ENCODE results near the gene LCLAT1. TPM values are rescaled to one million over a fixed set of nuclear protein-coding genes. Genes with fewer than 3 reads are reported as not detected.

Gene LCLAT1
- total RNA-seq, 1 donor from 2014 or later, result 29.0 TPM

GRCh38 chr2:30645745-30646119 is 198.7 kb downstream of the LCLAT1 start:
- no peak for DNase-seq (ENCODE audit: extremely low spot score, unreplicated experiment)
- Mint-ChIP-seq H3K4me1 (ENCODE audit: unreplicated experiment) (peaks cover 10% of the 10 kb centered on the region), H3K27me3 (no peaks in the 10 kb centered on the region), H3K9me3 (no peaks in the 10 kb centered on the region), H3K27ac (no peak overlapping the region), H3K4me3 (no peak overlapping the region), H3K36me3 (peaks cover 5% of the 10 kb centered on the region)
- TF ChIP-seq CTCF (conservative IDR thresholded peaks at IDR 0.05), result no peak

GRCh38 chr2:30647752-30648457 is 200.9 kb downstream of the LCLAT1 start:
- DNase-seq (ENCODE audit: extremely low spot score, unreplicated experiment), result no peak
- TF ChIP-seq CTCF (conservative IDR thresholded peaks at IDR 0.05), result no peak
- Mint-ChIP-seq H3K27me3 (no peaks in the 10 kb centered on the region), H3K4me3 (no peak overlapping the region), H3K36me3 (peaks cover 5% of the 10 kb centered on the region), H3K4me1 (ENCODE audit: unreplicated experiment) (peaks cover 15% of the 10 kb centered on the region), H3K9me3 (no peaks in the 10 kb centered on the region), H3K27ac (no peak overlapping the region)

GRCh38 chr2:30649278-30649677 is 202.2 kb downstream of the LCLAT1 start:
- no peak overlapping the region for H3K4me3 Mint-ChIP-seq
- TF ChIP-seq CTCF (conservative IDR thresholded peaks at IDR 0.05), result no peak
- DNase-seq (ENCODE audit: extremely low spot score, unreplicated experiment), result no peak
- peaks cover 15% of the 10 kb centered on the region for H3K4me1 Mint-ChIP-seq (ENCODE audit: unreplicated experiment)
- H3K27me3 Mint-ChIP-seq, result no peaks in the 10 kb centered on the region
- no peak overlapping the region for H3K27ac Mint-ChIP-seq
- peaks cover 5% of the 10 kb centered on the region for H3K36me3 Mint-ChIP-seq
- H3K9me3 Mint-ChIP-seq, result no peaks in the 10 kb centered on the region

GRCh38 chr2:30649828-30650227 is 202.8 kb downstream of the LCLAT1 start:
- H3K4me1 Mint-ChIP-seq (ENCODE audit: unreplicated experiment), result peaks cover 15% of the 10 kb centered on the region
- H3K27me3 Mint-ChIP-seq, result no peaks in the 10 kb centered on the region
- H3K4me3 Mint-ChIP-seq, result no peak overlapping the region
- DNase-seq (ENCODE audit: extremely low spot score, unreplicated experiment), result no peak
- no peak for TF ChIP-seq CTCF (conservative IDR thresholded peaks at IDR 0.05)
- peaks cover 5% of the 10 kb centered on the region for H3K36me3 Mint-ChIP-seq
- H3K9me3 Mint-ChIP-seq, result no peaks in the 10 kb centered on the region
- H3K27ac Mint-ChIP-seq, result no peak overlapping the region

- Mint-ChIP-seq H3K27me3 (no peaks in the 10 kb centered on the region), H3K4me1 (ENCODE audit: unreplicated experiment) (peaks cover 8% of the 10 kb centered on the region), H3K27ac (no peak overlapping the region), H3K36me3 (no peaks in the 10 kb centered on the region), H3K4me3 (no peak overlapping the region), H3K9me3 (no peaks in the 10 kb centered on the region)
- DNase-seq (ENCODE audit: extremely low spot score, unreplicated experiment), result no peak
- no peak for TF ChIP-seq CTCF (conservative IDR thresholded peaks at IDR 0.05)
These were observed 205.3 kb downstream of the LCLAT1 start for GRCh38 chr2:30652271-30652915.

All from type B pancreatic cell (in vitro differentiated cells).